Keratinocyte (primary cell): ENCODE measurements around the gene SLC41A3. TPM values are rescaled to one million over a fixed set of nuclear protein-coding genes. Genes with fewer than 3 reads are reported as not detected.

ENCODE experiments used
- DNase-seq: peaks from one replicate; pipeline ENCODE4 v3.0.0-alpha.2; 2011; ENCODE audit warnings: low read depth, missing footprints, low spot score
- FAIRE-seq: peaks from 2 replicates; lab custom pipeline; 2011; peaks lifted over from hg19 to GRCh38; lab: Jason Lieb, UNC
- H2AFZ ChIP-seq: 2 replicates; pipeline ENCODE4 v1.6.0; 2012; ENCODE audit warnings: low read length, control low read depth, inconsistent platforms; ENCODE audit not compliant: control insufficient read depth
- H3K27ac ChIP-seq: 2 replicates; pipeline ENCODE4 v1.5.1; 2011; ENCODE audit warnings: low read length; ENCODE audit not compliant: control insufficient read depth, insufficient read depth
- H3K27me3 ChIP-seq: 3 replicates; pipeline ENCODE4 v1.6.0; 2011; ENCODE audit warnings: low read length; ENCODE audit not compliant: control insufficient read depth, insufficient read depth; ENCODE audit errors: extremely low read depth
- H3K36me3 ChIP-seq, 2 experiments: 2 replicates in 1 of 2; 3 replicates in 1 of 2; pipeline ENCODE4 v1.5.1; 2011; ENCODE audit warnings: low read length in 2 of 2, mild to moderate bottlenecking in 1 of 2; ENCODE audit not compliant: control insufficient read depth in 2 of 2, insufficient read depth in 2 of 2; ENCODE audit errors: extremely low read depth in 1 of 2
- H3K4me1 ChIP-seq: 3 replicates; pipeline ENCODE4 v1.5.1; 2011; ENCODE audit warnings: low read length; ENCODE audit not compliant: control insufficient read depth, insufficient read depth; ENCODE audit errors: extremely low read depth
- H3K4me2 ChIP-seq: 3 replicates; pipeline ENCODE4 v1.6.0; 2011; ENCODE audit warnings: low read depth, low read length; ENCODE audit not compliant: control insufficient read depth, insufficient read depth; ENCODE audit errors: extremely low read depth
- H3K4me3 ChIP-seq, 3 experiments: fragments of 200-600 bp in 1 of 3; sonication (generic) in 1 of 3; 2 replicates in 2 of 3; 3 replicates in 1 of 3; pipeline ENCODE4 v1.5.1; 2011 to 2016; ENCODE audit warnings: low read length in 3 of 3, mild to moderate bottlenecking in 3 of 3, control low read depth in 2 of 3, inconsistent platforms in 1 of 3, low read depth in 1 of 3, mixed read lengths in 1 of 3, mixed run types in 1 of 3, moderate library complexity in 1 of 3; ENCODE audit not compliant: control insufficient read depth in 2 of 3, insufficient read depth in 2 of 3; ENCODE audit errors: extremely low read depth in 1 of 3
- H3K79me2 ChIP-seq: 2 replicates; pipeline ENCODE4 v1.6.0; 2012; ENCODE audit warnings: low read length; ENCODE audit not compliant: control insufficient read depth, insufficient read depth
- H3K9ac ChIP-seq: 3 replicates; pipeline ENCODE4 v1.6.0; 2011; ENCODE audit warnings: low read length; ENCODE audit not compliant: control insufficient read depth, insufficient read depth; ENCODE audit errors: extremely low read depth
- H3K9me1 ChIP-seq: 3 replicates; pipeline ENCODE4 v1.6.0; 2011; ENCODE audit warnings: low read length; ENCODE audit not compliant: control insufficient read depth, insufficient read depth; ENCODE audit errors: extremely low read depth
- H3K9me3 ChIP-seq: 2 replicates; pipeline ENCODE4 v1.5.1; 2012; ENCODE audit warnings: low read depth, low read length; ENCODE audit not compliant: control insufficient read depth
- H4K20me1 ChIP-seq: 3 replicates; pipeline ENCODE4 v1.6.0; 2011; ENCODE audit warnings: low read length; ENCODE audit not compliant: control insufficient read depth, insufficient read depth; ENCODE audit errors: extremely low read depth
- CTCF ChIP-seq, 3 experiments: IDR thresholded peaks in 1 of 3; conservative IDR thresholded peaks in 1 of 3; optimal IDR thresholded peaks in 1 of 3; 2 replicates in 2 of 3; 3 replicates in 1 of 3; pipeline versions ENCODE3 to v1.5.1; 2011; ENCODE audit warnings: low read length in 3 of 3, mild to moderate bottlenecking in 3 of 3, moderate library complexity in 2 of 3, control low read depth in 1 of 3, inconsistent platforms in 1 of 3; ENCODE audit not compliant: insufficient read depth in 2 of 3; ENCODE audit errors: extremely low read depth in 1 of 3
- EZH2 ChIP-seq: IDR thresholded peaks from one replicate; pipeline ENCODE4 v1.6.1; 2012; ENCODE audit warnings: inconsistent platforms, mild to moderate bottlenecking, low read length, moderate library complexity
- dilution Hi-C: fragments of 300-500 bp; cut with MboI; formaldehyde crosslinking; loops from one replicate; pipeline ENCODE4 v1.7.0; 2020; ENCODE audit warnings: low sequenced_read_pairs; ENCODE audit not compliant: extremely low pct_ligation_motif_present
- polyA plus RNA-seq, 5 experiments: library from polyadenylated mRNA; depleted of rRNA in 3 of 5; stranded (reverse) in 3 of 5; stranded (forward) in 1 of 5; unstranded in 1 of 5; fragments of >200 nt; gene quantifications; 1 replicate in 1 of 5; 2 replicates in 3 of 5; 3 replicates in 1 of 5; pipeline versions ENCODE4 v1.2.1 to v1.2.3, GENCODE V29; 2011 to 2012; ENCODE audit warnings: missing spikeins in 2 of 5, low read depth in 1 of 5, low replicate concordance in 1 of 5

Gene SLC41A3
- polyA plus RNA-seq, 1 donor (not counting 4 experiments of a cell fraction or from before 2014, with no cell fraction given): 30.2 TPM

GRCh38 chr3:125961289-125961589 lies 122.7 kb downstream of the SLC41A3 start:
- FAIRE-seq: no peak

GRCh38 chr3:125960456-125961288 lies 123.3 kb downstream of the SLC41A3 start:
- Histone ChIP-seq H2AFZ (no peak overlapping the region), H3K36me3 (no peaks in the 10 kb centered on the region), H3K4me3 (no peak overlapping the region), H4K20me1 (no peaks in the 10 kb centered on the region), H3K9ac (no peak overlapping the region), H3K9me1 (no peaks in the 10 kb centered on the region), H3K27ac (no peak overlapping the region), H3K79me2 (no peaks in the 10 kb centered on the region), H3K9me3 (no peaks in the 10 kb centered on the region), H3K27me3 (peaks cover 12% of the 10 kb centered on the region), H3K4me2 (no peak overlapping the region), H3K4me1 (no peaks in the 10 kb centered on the region)
- dilution Hi-C loops: no loop called here
- no peak for FAIRE-seq
- no peak for DNase-seq
- TF ChIP-seq EZH2: no peak
- TF ChIP-seq CTCF (optimal IDR thresholded peaks at IDR 0.05 in 1 of 3, IDR thresholded peaks at IDR 0.05 in 1 of 3, conservative IDR thresholded peaks at IDR 0.05 in 1 of 3; ENCODE audit: extremely low read depth in 1 of 3, insufficient read depth in 2 of 3, low read length in 3 of 3): no peak

More at GRCh38 chr3:125961289-125961589, 122.7 kb downstream of the SLC41A3 start:
- Histone ChIP-seq H3K36me3 (no peaks in the 10 kb centered on the region), H3K9me1 (no peaks in the 10 kb centered on the region), H4K20me1 (no peaks in the 10 kb centered on the region), H3K4me1 (no peaks in the 10 kb centered on the region), H3K4me2 (no peak overlapping the region), H3K79me2 (no peaks in the 10 kb centered on the region), H3K9me3 (no peaks in the 10 kb centered on the region), H2AFZ (no peak overlapping the region), H3K27ac (no peak overlapping the region), H3K4me3 (no peak overlapping the region), H3K27me3 (peaks cover 15% of the 10 kb centered on the region), H3K9ac (no peak overlapping the region)
- no peak for DNase-seq
- TF ChIP-seq EZH2: no peak
- dilution Hi-C loops: no loop called here

- Histone ChIP-seq H3K9ac (no peak overlapping the region), H3K27ac (no peak overlapping the region), H4K20me1 (no peaks in the 10 kb centered on the region), H3K79me2 (no peaks in the 10 kb centered on the region), H3K36me3 (no peaks in the 10 kb centered on the region), H3K27me3 (peaks cover 12% of the 10 kb centered on the region), H2AFZ (no peak overlapping the region), H3K9me1 (no peaks in the 10 kb centered on the region), H3K4me1 (no peaks in the 10 kb centered on the region), H3K9me3 (no peaks in the 10 kb centered on the region), H3K4me3 (no peak overlapping the region), H3K4me2 (no peak overlapping the region)
- TF ChIP-seq EZH2 (no peak), CTCF (optimal IDR thresholded peaks at IDR 0.05 in 1 of 3, IDR thresholded peaks at IDR 0.05 in 1 of 3, conservative IDR thresholded peaks at IDR 0.05 in 1 of 3; ENCODE audit: extremely low read depth in 1 of 3, insufficient read depth in 2 of 3, low read length in 3 of 3) (no peak)
- FAIRE-seq (no peak), DNase-seq (no peak)
- dilution Hi-C loops: no loop called here
These were observed 123.9 kb downstream of the SLC41A3 start for GRCh38 chr3:125960066-125960424.
